PC-3 (cell line): Measurements from ENCODE around the gene NUMA1. TPM values are rescaled to one million over a fixed set of nuclear protein-coding genes. Genes with fewer than 3 reads are reported as not detected.

ENCODE experiments used
- ATAC-seq: fragments of 200-7000 bp; cut with Tn5 transposase; 2 replicates; pipeline ENCODE4 v1.9.1; 2020; ENCODE audit warnings: mild to moderate bottlenecking, moderate library complexity
- BruUV-seq: library from RNA; stranded (reverse); fragments of 400-500 nt; replicated peaks from 2 replicates; lab custom pipeline; 2021; lab: Mats Ljungman, UMichigan
- CTCF ChIA-PET: fragments of 300-600 bp; sonication (Branson Sonifier 250); formaldehyde crosslinking; loops from one replicate; lab custom pipeline; 2022; ENCODE audit warnings: antibody characterized with exemption; lab: Charles Lee
- POLR2A ChIA-PET: fragments of 300-600 bp; sonication (Branson Sonifier 250); formaldehyde crosslinking; loops from one replicate; lab custom pipeline; 2022; ENCODE audit warnings: antibody characterized with exemption; ENCODE audit not compliant: unreplicated experiment; lab: Charles Lee
- DNase-seq: peaks from one replicate; pipeline ENCODE4 v3.0.0-alpha.2; 2015
- H2AFZ ChIP-seq: fragments of 300-600 bp; sonication (generic); 2 replicates; pipeline ENCODE4 v1.6.0; 2016; ENCODE audit warnings: antibody characterized with exemption, low read length
- H3F3A ChIP-seq: fragments of 300-600 bp; sonication (generic); one replicate; pipeline ENCODE4 v1.6.0; 2017; ENCODE audit warnings: antibody characterized with exemption, low read length, control low read depth, mild to moderate bottlenecking; ENCODE audit not compliant: unreplicated experiment
- H3K27ac ChIP-seq: fragments of 300-600 bp; sonication (generic); 2 replicates; pipeline ENCODE4 v1.5.1; 2016; ENCODE audit warnings: mild to moderate bottlenecking, low read length
- H3K27me3 ChIP-seq: fragments of 300-600 bp; sonication (generic); 2 replicates; pipeline ENCODE4 v1.6.1; 2016; ENCODE audit warnings: low read length, mixed read lengths
- H3K36me3 ChIP-seq: fragments of 300-600 bp; sonication (generic); 2 replicates; pipeline ENCODE4 v1.6.1; 2016; ENCODE audit warnings: low read depth, mixed run types, low read length, mixed read lengths
- H3K4me1 ChIP-seq: fragments of 300-600 bp; sonication (generic); 2 replicates; pipeline ENCODE4 v1.5.1; 2016; ENCODE audit warnings: low read length; ENCODE audit not compliant: insufficient read depth
- H3K4me2 ChIP-seq: fragments of 300-600 bp; sonication (generic); 2 replicates; pipeline ENCODE4 v1.6.0; 2016; ENCODE audit warnings: low read length
- H3K4me3 ChIP-seq: fragments of 300-600 bp; sonication (generic); 2 replicates; pipeline ENCODE4 v1.5.1; 2016; ENCODE audit warnings: mild to moderate bottlenecking, low read length, mixed read lengths
- H3K79me2 ChIP-seq: fragments of 300-600 bp; sonication (generic); 2 replicates; pipeline ENCODE4 v1.6.1; 2017; ENCODE audit warnings: low read length, mixed read lengths
- H3K9ac ChIP-seq: fragments of 300-600 bp; sonication (generic); 2 replicates; pipeline ENCODE4 v1.6.0; 2016; ENCODE audit warnings: mild to moderate bottlenecking, low read length
- H3K9me2 ChIP-seq: fragments of 300-600 bp; sonication (generic); replicated peaks from 2 replicates; pipeline ENCODE4 v1.6.1; 2016; ENCODE audit warnings: mixed run types, low read length, mixed read lengths
- H3K9me3 ChIP-seq: fragments of 300-600 bp; sonication (generic); 2 replicates; pipeline ENCODE4 v1.6.1; 2016; ENCODE audit warnings: low read length, mixed read lengths
- H4K20me1 ChIP-seq: fragments of 300-600 bp; sonication (generic); 2 replicates; pipeline ENCODE4 v1.6.1; 2016; ENCODE audit warnings: low read length, mixed read lengths
- CTCF ChIP-seq: fragments of 300-600 bp; sonication (generic); conservative IDR thresholded peaks from 2 replicates; pipeline ENCODE4 v1.5.1; 2017; ENCODE audit warnings: antibody characterized with exemption, low read depth, mild to moderate bottlenecking, low read length
- EZH2 ChIP-seq: fragments of 300-600 bp; sonication (generic); IDR thresholded peaks from one replicate; pipeline ENCODE4 v1.6.1; 2017; ENCODE audit warnings: antibody characterized with exemption, mild to moderate bottlenecking, low read length; ENCODE audit not compliant: unreplicated experiment
- EZH2phosphoT487 ChIP-seq: fragments of 300-600 bp; sonication (generic); IDR thresholded peaks from 2 replicates; pipeline ENCODE4 v1.6.1; 2018; ENCODE audit warnings: mild to moderate bottlenecking, antibody characterized with exemption, low read length, borderline replicate concordance
- intact Hi-C: fragments of 100-400 bp; cut with micrococcal nuclease; formaldehyde crosslinking; loops from 2 replicates; pipeline ENCODE4 v1.9.0; 2023
- total RNA-seq: library from RNA; depleted of rRNA; stranded (reverse); fragments of >200 nt; gene quantifications from 2 replicates; pipeline ENCODE4 v1.2.3, GENCODE V29; 2014

NUMA1 gene
- total RNA-seq, 1 experiment from 2014 or later, result 145 TPM

- Histone ChIP-seq H4K20me1 (peaks cover 5% of the 10 kb centered on the region), H3K27me3 (no peaks in the 10 kb centered on the region), H3K36me3 (peaks cover 86% of the 10 kb centered on the region), H3K4me1 (no peaks in the 10 kb centered on the region), H3K9ac (no peak overlapping the region), H2AFZ (no peak overlapping the region), H3K4me3 (no peak overlapping the region), H3K27ac (no peak overlapping the region), H3K9me2 (no peaks in the 10 kb centered on the region), H3F3A (peaks cover 6% of the 10 kb centered on the region), H3K9me3 (no peaks in the 10 kb centered on the region), H3K79me2 (no peaks in the 10 kb centered on the region), H3K4me2 (no peak overlapping the region)
- DNase-seq (no peak), ATAC-seq (no peak)
- POLR2A ChIA-PET, result interaction anchor here (0.5 kb wide), 1 partner anchor 665 kb away, joined by 19 read pairs; no protein-coding TSS in a partner anchor
- intact Hi-C loops, result no loop called here
- TSS peak; percentile 11 for BruUV-seq
- CTCF ChIA-PET, result no interaction called here
- TF ChIP-seq CTCF, result no peak
- TF ChIP-seq EZH2phosphoT487, result no peak
- no peak for TF ChIP-seq EZH2
Observed at GRCh38 chr11:72007587-72007986, 72.8 kb downstream of the NUMA1 start.

GRCh38 chr11:72007089-72007476 is 73.3 kb downstream of the NUMA1 start:
- no peaks in the 10 kb centered on the region for H3K4me1 ChIP-seq
- no peak overlapping the region for H3K4me2 ChIP-seq
- CTCF ChIA-PET, result no interaction called here
- no peaks in the 10 kb centered on the region for H3K27me3 ChIP-seq
- peaks cover 6% of the 10 kb centered on the region for H3F3A ChIP-seq
- no peak overlapping the region for H3K9ac ChIP-seq
- DNase-seq (no peak), ATAC-seq (no peak)
- H3K27ac ChIP-seq, result no peak overlapping the region
- intact Hi-C loops, result no loop called here
- H3K9me2 ChIP-seq, result no peaks in the 10 kb centered on the region
- H3K4me3 ChIP-seq, result no peak overlapping the region
- H4K20me1 ChIP-seq, result peaks cover 5% of the 10 kb centered on the region
- POLR2A ChIA-PET, result interaction anchor here (0.5 kb wide), 1 partner anchor 666 kb away, joined by 19 read pairs; no protein-coding TSS in a partner anchor
- H2AFZ ChIP-seq, result no peak overlapping the region
- peaks cover 83% of the 10 kb centered on the region for H3K36me3 ChIP-seq
- no peaks in the 10 kb centered on the region for H3K79me2 ChIP-seq
- no peak for TF ChIP-seq CTCF
- TF ChIP-seq EZH2, result no peak
- TF ChIP-seq EZH2phosphoT487, result no peak
- BruUV-seq, result no TSS peak
- no peaks in the 10 kb centered on the region for H3K9me3 ChIP-seq

- ChIA-PET POLR2A (no interaction called here), CTCF (no interaction called here)
- Histone ChIP-seq H3K9me3 (no peaks in the 10 kb centered on the region), H3F3A (peaks cover 6% of the 10 kb centered on the region), H3K27ac (no peak overlapping the region), H3K4me3 (no peak overlapping the region), H3K79me2 (no peaks in the 10 kb centered on the region), H3K9ac (no peak overlapping the region), H3K4me1 (no peaks in the 10 kb centered on the region), H3K4me2 (no peak overlapping the region), H2AFZ (no peak overlapping the region), H4K20me1 (peaks cover 5% of the 10 kb centered on the region), H3K36me3 (peaks cover 78% of the 10 kb centered on the region), H3K9me2 (no peaks in the 10 kb centered on the region), H3K27me3 (no peaks in the 10 kb centered on the region)
- DNase-seq (no peak), ATAC-seq (no peak)
- intact Hi-C loops, result no loop called here
- TF ChIP-seq EZH2, result no peak
- no peak for TF ChIP-seq CTCF
- TF ChIP-seq EZH2phosphoT487, result no peak
- BruUV-seq, result no TSS peak
Observed at GRCh38 chr11:72006309-72007088, 73.8 kb downstream of the NUMA1 start.
